ENCODE data around the gene BRD9.

The BRD9 gene

DNA sequence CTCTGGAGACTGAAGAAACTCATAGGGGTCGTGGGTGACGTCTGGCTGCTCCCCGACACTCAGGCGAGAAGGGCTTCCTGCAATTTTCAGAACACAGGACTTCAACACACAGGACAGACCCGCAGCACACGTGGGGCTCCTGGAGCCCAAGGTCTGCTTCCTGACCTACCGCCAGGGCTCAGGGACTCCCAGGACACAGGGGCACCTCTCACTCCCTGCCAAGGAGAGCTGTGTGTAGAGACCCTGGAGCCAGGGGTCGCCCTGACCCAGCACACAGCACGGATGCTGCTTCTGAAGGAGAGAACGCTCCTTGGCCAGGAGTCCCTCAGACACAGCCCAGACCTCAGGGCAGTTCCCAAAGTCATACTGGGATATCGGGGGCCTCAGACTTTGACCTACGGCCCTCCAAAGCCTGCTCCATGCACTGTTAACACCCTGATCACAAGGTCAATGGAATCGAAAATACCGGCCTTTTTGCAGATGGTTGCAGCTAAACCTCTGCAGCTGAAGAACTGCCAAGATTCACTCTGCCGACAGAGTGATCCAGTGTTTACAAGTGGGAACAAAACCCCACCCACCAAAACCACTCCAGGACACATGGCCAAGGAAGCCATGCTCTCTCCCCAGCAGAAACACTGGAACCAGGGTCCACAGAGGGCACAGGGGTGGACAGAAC, 28.0 kb downstream of the BRD9 start:
- H3K4me3 ChIP-seq (replicated peaks; ENCODE audit: low read depth, low read length) = no peak overlapping the region
- H3K36me3 ChIP-seq (ENCODE audit: control insufficient read depth, insufficient read depth, low read length) = peaks cover 32% of the 10 kb centered on the region
- TF ChIP-seq, protein P1, sequence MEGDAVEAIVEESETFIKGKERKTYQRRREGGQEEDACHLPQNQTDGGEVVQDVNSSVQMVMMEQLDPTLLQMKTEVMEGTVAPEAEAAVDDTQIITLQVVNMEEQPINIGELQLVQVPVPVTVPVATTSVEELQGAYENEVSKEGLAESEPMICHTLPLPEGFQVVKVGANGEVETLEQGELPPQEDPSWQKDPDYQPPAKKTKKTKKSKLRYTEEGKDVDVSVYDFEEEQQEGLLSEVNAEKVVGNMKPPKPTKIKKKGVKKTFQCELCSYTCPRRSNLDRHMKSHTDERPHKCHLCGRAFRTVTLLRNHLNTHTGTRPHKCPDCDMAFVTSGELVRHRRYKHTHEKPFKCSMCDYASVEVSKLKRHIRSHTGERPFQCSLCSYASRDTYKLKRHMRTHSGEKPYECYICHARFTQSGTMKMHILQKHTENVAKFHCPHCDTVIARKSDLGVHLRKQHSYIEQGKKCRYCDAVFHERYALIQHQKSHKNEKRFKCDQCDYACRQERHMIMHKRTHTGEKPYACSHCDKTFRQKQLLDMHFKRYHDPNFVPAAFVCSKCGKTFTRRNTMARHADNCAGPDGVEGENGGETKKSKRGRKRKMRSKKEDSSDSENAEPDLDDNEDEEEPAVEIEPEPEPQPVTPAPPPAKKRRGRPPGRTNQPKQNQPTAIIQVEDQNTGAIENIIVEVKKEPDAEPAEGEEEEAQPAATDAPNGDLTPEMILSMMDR (IDR thresholded peaks at IDR 0.05; ENCODE audit: insufficient read depth, low read length, poor library complexity, severe bottlenecking) = no peak
- no peaks in the 10 kb centered on the region for H3K27me3 ChIP-seq (replicated peaks; ENCODE audit: control insufficient read depth, insufficient read depth, low read length)
- no peak for DNase-seq (ENCODE audit: extremely low read depth, insufficient read length)

DNA sequence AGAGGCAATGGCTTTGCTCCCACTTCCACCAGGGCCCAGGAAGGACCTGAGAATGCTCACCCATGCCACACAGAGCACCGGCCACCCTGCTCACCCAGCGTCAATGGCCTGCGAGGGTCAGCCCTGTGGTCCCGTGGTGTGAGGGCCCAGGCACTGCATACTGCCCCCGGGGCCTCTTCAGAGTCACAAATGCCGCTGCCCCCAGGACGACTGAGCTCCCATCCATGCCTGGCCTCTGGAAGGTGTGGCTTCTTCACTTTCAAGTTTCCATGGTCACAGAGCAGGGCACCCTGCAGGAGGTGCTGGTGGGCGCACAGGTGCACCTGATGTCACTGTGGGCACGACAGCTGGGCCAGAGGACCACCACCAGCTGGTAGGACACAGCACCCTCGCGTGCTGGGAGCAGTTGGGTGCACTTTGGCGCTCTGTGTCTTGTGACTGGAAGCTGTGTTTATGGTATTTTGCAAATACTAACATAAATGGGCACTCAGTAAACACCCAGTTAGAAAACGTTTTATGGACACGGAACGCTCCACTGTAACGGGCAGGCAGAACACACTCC, 29.3 kb downstream of the BRD9 start:
- peaks cover 29% of the 10 kb centered on the region for H3K36me3 ChIP-seq (ENCODE audit: control insufficient read depth, insufficient read depth, low read length)
- TF ChIP-seq, protein P1 (IDR thresholded peaks at IDR 0.05; ENCODE audit: insufficient read depth, low read length, poor library complexity, severe bottlenecking) = no peak
- H3K4me3 ChIP-seq (replicated peaks; ENCODE audit: low read depth, low read length) = no peak overlapping the region
- DNase-seq (ENCODE audit: extremely low read depth, insufficient read length) = no peak
- no peaks in the 10 kb centered on the region for H3K27me3 ChIP-seq (replicated peaks; ENCODE audit: control insufficient read depth, insufficient read depth, low read length)

DNA sequence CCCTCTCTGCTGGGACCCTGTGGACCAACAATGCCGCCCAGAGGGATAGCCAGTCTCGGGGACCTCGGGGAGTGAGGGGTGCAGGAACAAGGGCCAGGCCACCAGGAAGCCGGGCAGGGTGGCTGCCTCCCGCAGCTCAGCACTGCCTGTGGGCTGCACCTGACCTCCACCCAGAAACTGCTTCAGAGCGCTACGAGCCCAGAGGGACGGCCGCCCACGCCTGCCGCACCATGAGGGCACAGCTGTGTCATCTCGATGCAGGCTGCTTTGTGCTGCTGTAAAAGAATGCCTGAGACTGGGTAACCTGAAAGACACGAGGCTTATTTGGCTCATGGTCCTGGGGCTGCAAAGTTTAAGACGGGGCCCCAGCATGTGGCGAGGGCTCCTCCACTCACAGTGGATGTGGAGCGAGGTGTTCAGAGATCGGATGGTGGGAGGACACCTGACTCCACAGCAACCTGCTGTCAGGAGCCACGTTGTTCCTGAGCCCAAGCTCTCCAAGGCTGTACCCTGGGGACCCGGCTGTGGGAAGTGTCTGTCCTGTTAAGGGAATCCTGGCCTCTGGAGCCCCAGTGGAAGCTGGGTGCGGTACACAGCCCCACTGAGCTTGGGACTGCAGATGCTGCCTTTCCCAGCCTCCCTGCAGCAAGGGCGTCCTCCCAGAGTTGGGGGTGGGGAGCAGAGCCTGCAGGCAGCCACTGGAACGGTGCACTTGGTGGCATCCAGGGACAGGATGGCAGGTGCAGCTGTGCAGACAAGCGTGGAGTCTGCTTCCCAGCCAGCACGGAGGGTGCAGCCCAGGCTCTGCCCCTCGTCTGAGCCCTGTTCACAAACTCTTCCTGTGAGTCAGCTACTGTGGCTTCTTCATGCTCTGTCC, 30.0 kb downstream of the BRD9 start:
- no peak for DNase-seq (ENCODE audit: extremely low read depth, insufficient read length)
- Histone ChIP-seq H3K4me3 (replicated peaks; ENCODE audit: low read depth, low read length) (no peak overlapping the region), H3K27me3 (replicated peaks; ENCODE audit: control insufficient read depth, insufficient read depth, low read length) (no peaks in the 10 kb centered on the region), H3K36me3 (ENCODE audit: control insufficient read depth, insufficient read depth, low read length) (peaks cover 25% of the 10 kb centered on the region)
- TF ChIP-seq, protein P1 (IDR thresholded peaks at IDR 0.05; ENCODE audit: insufficient read depth, low read length, poor library complexity, severe bottlenecking) = no peak

DNA sequence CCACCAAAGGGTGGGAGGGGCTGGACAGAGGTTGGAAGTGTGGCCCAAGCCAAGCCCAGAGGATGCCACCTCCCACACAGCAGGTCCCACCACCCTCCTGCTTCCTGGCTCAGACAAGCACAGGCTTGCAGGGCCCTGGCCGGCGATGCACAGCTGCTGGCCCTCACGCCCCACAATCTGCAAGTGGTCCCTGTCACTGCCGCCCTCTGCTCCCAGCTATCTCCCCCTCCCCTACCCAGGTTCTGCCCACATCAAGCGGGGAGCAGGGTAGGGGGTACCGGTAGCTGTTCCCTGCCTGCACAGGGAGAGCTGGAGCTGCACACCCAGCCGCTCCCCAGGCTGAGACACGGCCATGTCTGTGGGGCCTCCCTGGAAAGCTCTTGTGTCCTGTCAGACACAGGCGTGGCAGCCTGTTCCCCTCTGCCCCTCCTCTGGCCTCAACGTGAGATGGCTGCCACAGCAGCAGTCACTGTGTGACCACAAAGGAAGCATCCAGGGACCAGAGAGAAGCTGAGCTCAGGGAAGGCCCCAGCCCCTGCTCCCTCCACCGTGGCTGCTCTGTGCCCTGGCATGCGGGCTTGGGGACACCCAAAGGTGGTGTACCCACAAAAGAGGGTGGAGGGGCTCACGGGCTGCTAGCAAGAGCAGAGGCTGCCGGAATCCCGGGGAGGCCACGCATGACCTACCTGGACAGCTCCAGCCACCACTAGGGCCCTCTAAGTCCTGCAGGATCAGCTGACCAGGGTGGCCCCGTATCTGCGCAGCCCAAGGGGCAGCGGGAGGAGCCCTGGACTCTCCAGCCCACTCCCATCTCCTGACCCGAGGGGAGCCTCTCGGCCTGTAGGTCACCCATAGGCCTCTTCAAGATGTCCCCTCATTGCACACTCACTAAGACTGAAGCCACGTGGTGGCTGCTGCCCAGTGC, 30.9 kb downstream of the BRD9 start:
- Histone ChIP-seq H3K36me3 (ENCODE audit: control insufficient read depth, insufficient read depth, low read length) (peaks cover 25% of the 10 kb centered on the region), H3K4me3 (replicated peaks; ENCODE audit: low read depth, low read length) (no peak overlapping the region), H3K27me3 (replicated peaks; ENCODE audit: control insufficient read depth, insufficient read depth, low read length) (no peaks in the 10 kb centered on the region)
- TF ChIP-seq, protein P1 (IDR thresholded peaks at IDR 0.05; ENCODE audit: insufficient read depth, low read length, poor library complexity, severe bottlenecking) = no peak
- no peak for DNase-seq (ENCODE audit: extremely low read depth, insufficient read length)

DNA sequence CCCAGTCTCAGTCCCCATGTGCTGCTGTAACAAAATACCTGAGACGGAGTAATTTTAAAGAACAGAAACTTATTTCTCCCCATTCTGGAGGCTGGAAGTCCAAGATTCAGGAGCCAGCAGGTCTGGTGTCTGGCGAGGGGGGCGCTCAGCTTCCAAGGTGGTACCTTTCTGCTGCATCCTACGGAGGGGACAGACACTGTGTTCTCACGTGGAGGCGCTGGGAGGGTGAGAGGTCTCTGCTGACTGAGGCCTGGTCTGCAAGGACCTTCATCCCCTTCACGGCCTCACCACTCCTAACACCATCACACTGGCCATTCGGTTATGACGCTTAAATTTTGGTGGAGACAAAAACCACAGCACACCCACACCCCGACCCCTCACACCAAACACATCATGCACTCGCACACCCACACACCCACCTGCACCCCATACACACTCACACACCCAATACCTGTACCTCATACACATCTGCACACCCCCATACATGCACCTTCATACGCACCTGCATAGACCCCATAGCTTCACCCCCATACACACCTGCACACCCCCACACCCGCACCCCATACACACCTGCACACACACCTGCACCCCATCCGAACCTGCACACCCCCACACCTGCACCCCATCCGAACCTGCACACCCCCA, 32.0 kb downstream of the BRD9 start:
- no peak for DNase-seq (ENCODE audit: extremely low read depth, insufficient read length)
- TF ChIP-seq, protein P1 (IDR thresholded peaks at IDR 0.05; ENCODE audit: insufficient read depth, low read length, poor library complexity, severe bottlenecking) = no peak
- peaks cover 21% of the 10 kb centered on the region for H3K36me3 ChIP-seq (ENCODE audit: control insufficient read depth, insufficient read depth, low read length)

More for the DNA sequence above, 32.0 kb downstream of the BRD9 start:
- no peaks in the 10 kb centered on the region for H3K27me3 ChIP-seq (replicated peaks; ENCODE audit: control insufficient read depth, insufficient read depth, low read length)
- H3K4me3 ChIP-seq (replicated peaks; ENCODE audit: low read depth, low read length) = no peak overlapping the region

All from GM06990 (cell line).